BLaER1 treated with 17β-estradiol and CSF1 and Interleukin-3, amounts not matched to agents 10 nM and 100 nM (cell line): ENCODE data around the gene XAGE1B.
"Not testable (repeated sequence)": the region's sequence is repeated elsewhere in the genome, so short reads cannot be mapped to it uniquely, and the experiment has no call there.

ENCODE experiments used
- H3K27ac ChIP-seq, 11 experiments: shearing (Covaris generic); formaldehyde crosslinking; 2 replicates each; pipeline ENCODE4 v1.8.1; 2022
- H3K27me3 ChIP-seq, 11 experiments: shearing (Covaris generic); formaldehyde crosslinking; 2 replicates each; pipeline ENCODE4 v1.8.1; 2022
- H3K36me3 ChIP-seq, 11 experiments: shearing (Covaris generic); formaldehyde crosslinking; 2 replicates each; pipeline ENCODE4 v1.8.1; 2022
- H3K4me1 ChIP-seq, 10 experiments: shearing (Covaris generic); formaldehyde crosslinking; 2 replicates each; pipeline ENCODE4 v1.8.1; 2022
- H3K4me2 ChIP-seq, 11 experiments: shearing (Covaris generic); formaldehyde crosslinking; 2 replicates each; pipeline ENCODE4 v1.8.1; 2022
- H3K4me3 ChIP-seq, 10 experiments: shearing (Covaris generic); formaldehyde crosslinking; 2 replicates each; pipeline ENCODE4 v1.8.1; 2022
- H3K9ac ChIP-seq, 11 experiments: shearing (Covaris generic); formaldehyde crosslinking; 2 replicates each; pipeline ENCODE4 v1.8.1; 2022
- H3K9me3 ChIP-seq, 11 experiments: shearing (Covaris generic); formaldehyde crosslinking; replicated peaks in 1 of 11; 2 replicates each; pipeline ENCODE4 v1.8.1; 2022
- H4K20me1 ChIP-seq, 11 experiments: shearing (Covaris generic); formaldehyde crosslinking; 2 replicates each; pipeline ENCODE4 v1.8.1; 2022
- Cebpa-rat ChIP-seq, 11 experiments: shearing (Covaris generic); IDR thresholded peaks; 2 replicates each; pipeline ENCODE4 v1.8.1; 2022

XAGE1B gene

GRCh38 chrX:52509916-52510315 is 6.9 kb downstream of the XAGE1B start:
- H3K27me3 ChIP-seq: peaks cover 43 to 56% (median 54%) of the 10 kb centered on the region in 11 experiments
- H3K9me3 ChIP-seq: peaks cover 0 to 7% (median 0%) of the 10 kb centered on the region in 11 experiments; a peak in 2 of 22 replicates
- H3K4me3 ChIP-seq: no peak overlapping the region
- no peak overlapping the region for H3K4me2 ChIP-seq
- H3K4me1 ChIP-seq: no peaks in the 10 kb centered on the region
- no peak overlapping the region for H3K9ac ChIP-seq
- no peaks in the 10 kb centered on the region; a peak in 1 of 22 replicates for H4K20me1 ChIP-seq
- no peaks in the 10 kb centered on the region for H3K36me3 ChIP-seq
- H3K27ac ChIP-seq: no peak overlapping the region
- no peak for TF ChIP-seq Cebpa-rat (IDR thresholded peaks at IDR 0.05)

- peaks cover 0 to 7% (median 0%) of the 10 kb centered on the region in 11 experiments; a peak in 3 of 22 replicates for H3K9me3 ChIP-seq
- H3K27me3 ChIP-seq: peaks cover 67 to 82% (median 80%) of the 10 kb centered on the region in 11 experiments
- H3K4me3 ChIP-seq: no peak overlapping the region
- no peaks in the 10 kb centered on the region; a peak in 1 of 22 replicates for H4K20me1 ChIP-seq
- no peak overlapping the region for H3K9ac ChIP-seq
- no peak overlapping the region for H3K27ac ChIP-seq
- TF ChIP-seq Cebpa-rat (IDR thresholded peaks at IDR 0.05): no peak
- no peaks in the 10 kb centered on the region for H3K4me1 ChIP-seq
- H3K4me2 ChIP-seq: no peak overlapping the region
- no peaks in the 10 kb centered on the region for H3K36me3 ChIP-seq
Measured at GRCh38 chrX:52507331-52507730, 9.5 kb downstream of the XAGE1B start.

DNA sequence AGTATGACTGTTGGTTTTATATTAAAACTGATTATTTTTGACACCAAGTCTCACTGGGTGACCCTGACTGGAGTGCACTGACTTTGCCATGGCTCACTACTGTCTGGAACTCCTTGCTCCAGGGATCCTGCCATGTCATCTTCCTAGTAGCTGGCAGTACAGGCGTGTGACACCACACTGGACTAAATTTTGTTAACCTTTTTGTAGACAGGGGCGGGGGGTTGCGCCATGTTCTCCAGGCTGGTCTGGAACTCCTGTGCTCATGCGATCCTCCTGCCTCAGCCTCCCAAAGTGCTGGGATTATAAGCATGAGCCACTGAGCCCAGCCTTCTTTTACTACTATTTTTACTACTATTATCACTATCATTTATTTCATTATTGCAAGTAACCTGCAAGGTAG is 12.3 kb downstream of the XAGE1B start:
- Histone ChIP-seq H3K9me3 (peaks cover 0 to 7% (median 0%) of the 10 kb centered on the region in 11 experiments; a peak in 3 of 22 replicates), H3K36me3 (no peaks in the 10 kb centered on the region), H4K20me1 (no peaks in the 10 kb centered on the region; a peak in 1 of 22 replicates), H3K4me3 (no peak overlapping the region), H3K27ac (no peak overlapping the region), H3K9ac (no peak overlapping the region), H3K27me3 (peaks cover 61 to 76% (median 74%) of the 10 kb centered on the region in 11 experiments), H3K4me1 (no peaks in the 10 kb centered on the region), H3K4me2 (no peak overlapping the region)
- no peak for TF ChIP-seq Cebpa-rat (IDR thresholded peaks at IDR 0.05)

GRCh38 chrX:52501362-52501761 is 15.5 kb downstream of the XAGE1B start:
- H4K20me1 ChIP-seq, H3K4me1 ChIP-seq, H3K36me3 ChIP-seq, H3K27ac ChIP-seq, H3K9me3 ChIP-seq, H3K9ac ChIP-seq, H3K4me3 ChIP-seq, H3K4me2 ChIP-seq: not testable (repeated sequence)
- peaks cover 33 to 44% (median 42%) of the 10 kb centered on the region in 11 experiments for H3K27me3 ChIP-seq

GRCh38 chrX:52496419-52496772 is 20.5 kb downstream of the XAGE1B start:
- H3K4me1 ChIP-seq, H4K20me1 ChIP-seq, H3K36me3 ChIP-seq, H3K27me3 ChIP-seq, H3K4me3 ChIP-seq, H3K9me3 ChIP-seq, H3K4me2 ChIP-seq, H3K9ac ChIP-seq, H3K27ac ChIP-seq: not testable (repeated sequence)

GRCh38 chrX:52495545-52496418 is 21.1 kb downstream of the XAGE1B start, which contains the start of gene XAGE1A:
XAGE1A (plus strand) TSS chrX:52495808; CDS start chrX:52497362, 1,554 bp downstream.
- not testable (repeated sequence) for H3K9ac ChIP-seq, H3K9me3 ChIP-seq, H4K20me1 ChIP-seq, H3K27ac ChIP-seq, H3K4me2 ChIP-seq, H3K4me1 ChIP-seq, H3K36me3 ChIP-seq, H3K4me3 ChIP-seq, H3K27me3 ChIP-seq

- H3K9ac ChIP-seq, H3K36me3 ChIP-seq, H4K20me1 ChIP-seq, H3K4me2 ChIP-seq, H3K9me3 ChIP-seq, H3K4me1 ChIP-seq, H3K27ac ChIP-seq, H3K4me3 ChIP-seq: not testable (repeated sequence)
- peaks cover 56 to 71% (median 67%) of the 10 kb centered on the region in 11 experiments for H3K27me3 ChIP-seq
Measured at GRCh38 chrX:52471301-52471700, 45.6 kb downstream of the XAGE1B start.
